Peyer's patch (tissue), 4 donors: ENCODE measurements around the gene ECM1. TPM values are rescaled to one million over a fixed set of nuclear protein-coding genes. Genes with fewer than 3 reads are reported as not detected.

Source experiments
- DNase-seq, 3 donors: peaks; one replicate each; pipeline ENCODE4 v3.0.0-alpha.2; 2017 to 2019
- H3K27ac ChIP-seq, 4 donors: fragments of 200-600 bp; sonication (generic); one replicate each; pipeline ENCODE4 v1.5.1; 2016 to 2019
- H3K27me3 ChIP-seq, 2 donors: fragments of 200-600 bp; sonication (generic); one replicate each; pipeline ENCODE4 v1.5.1; 2019
- H3K36me3 ChIP-seq, 3 donors: fragments of 200-600 bp; sonication (generic); one replicate each; pipeline ENCODE4 v1.5.1; 2016 to 2019
- H3K4me1 ChIP-seq, 4 donors: fragments of 200-600 bp; sonication (generic); one replicate each; pipeline ENCODE4 v1.5.1; 2016 to 2019
- H3K4me3 ChIP-seq, 4 donors: fragments of 200-600 bp; sonication (generic); 1 replicate in 3 of 4; 2 replicates in 1 of 4; pipeline ENCODE4 v1.5.1; 2016 to 2019; ENCODE audit warnings: mild to moderate bottlenecking in 1 of 4
- H3K9me3 ChIP-seq, 4 donors: fragments of 200-600 bp; sonication (generic); one replicate each; pipeline ENCODE4 v1.5.1; 2016 to 2019; ENCODE audit warnings: mild to moderate bottlenecking in 1 of 4
- CTCF ChIP-seq, 6 experiments: fragments of 450-650 bp in 4 of 6; fragments of 200-600 bp in 2 of 6; sonication (generic) in 1 of 6; IDR thresholded peaks; one replicate each; pipeline ENCODE4 v1.5.1; 2017 to 2019; ENCODE audit warnings: antibody characterized with exemption in 6 of 6, mild to moderate bottlenecking in 3 of 6, moderate library complexity in 1 of 6
- POLR2A ChIP-seq, 2 donors: fragments of 450-650 bp; IDR thresholded peaks; one replicate each; pipeline ENCODE4 v1.5.1; 2017; ENCODE audit warnings: antibody characterized with exemption in 2 of 2, mild to moderate bottlenecking in 2 of 2, moderate library complexity in 2 of 2
- total RNA-seq, 4 donors: library from RNA; depleted of rRNA; stranded (reverse); fragments of >200 nt; gene quantifications; one replicate each; pipeline ENCODE4 v1.1.0, GENCODE V29; 2016

ECM1 gene
- total RNA-seq, 4 donors from 2014 or later: 1.4 to 11.6 (median 9.6) TPM

GRCh38 chr1:150546294-150546937 is 38.5 kb downstream of the ECM1 start:
- Histone ChIP-seq H3K36me3 (no peaks in the 10 kb centered on the region), H3K4me3 (no peak overlapping the region), H3K27me3 (no peaks in the 10 kb centered on the region), H3K27ac (no peak overlapping the region), H3K4me1 (peaks cover 0 to 13% (median 6%) of the 10 kb centered on the region in 4 donors), H3K9me3 (no peaks in the 10 kb centered on the region)
- DNase-seq: no peak
- TF ChIP-seq POLR2A (IDR thresholded peaks at IDR 0.05) (no peak), CTCF (IDR thresholded peaks at IDR 0.05) (no peak)

- peak overlapping the region; percentile 45 to 83 (median 76) for H3K27ac ChIP-seq
- TF ChIP-seq POLR2A (IDR thresholded peaks at IDR 0.05) (no peak), CTCF (IDR thresholded peaks at IDR 0.05) (no peak)
- no peak for DNase-seq
- no peaks in the 10 kb centered on the region for H3K36me3 ChIP-seq
- H3K4me3 ChIP-seq: peak overlapping the region; percentile 43 to 69 (median 59)
- no peaks in the 10 kb centered on the region for H3K27me3 ChIP-seq
- peaks cover 0 to 32% (median 10%) of the 10 kb centered on the region in 4 donors for H3K4me1 ChIP-seq
- H3K9me3 ChIP-seq: no peaks in the 10 kb centered on the region
These were observed 40.4 kb downstream of the ECM1 start for GRCh38 chr1:150548324-150548631.

- Histone ChIP-seq H3K4me1 (peaks cover 0 to 28% (median 10%) of the 10 kb centered on the region in 4 donors), H3K9me3 (no peaks in the 10 kb centered on the region)
- peak; percentile 26 to 78 (median 75) for DNase-seq
These were observed 41.0 kb downstream of the ECM1 start, which contains the start of gene ADAMTSL4 for GRCh38 chr1:150548632-150549495. TSS of gene ADAMTSL4 (plus strand) at chr1:150549408. CDS start at chr1:150552289, 2,881 bp downstream.

GRCh38 chr1:150549496-150550221 is 41.8 kb downstream of the ECM1 start:
- Histone ChIP-seq H3K36me3 (no peaks in the 10 kb centered on the region), H3K9me3 (no peaks in the 10 kb centered on the region), H3K4me1 (peaks cover 0 to 28% (median 10%) of the 10 kb centered on the region in 4 donors), H3K4me3 (peak overlapping the region; percentile 43 to 69 (median 59)), H3K27ac (peak overlapping the region; percentile 65 to 83 (median 76)), H3K27me3 (no peaks in the 10 kb centered on the region)
- DNase-seq: peak in 1 of 3 donors; percentile 54
- TF ChIP-seq POLR2A (IDR thresholded peaks at IDR 0.05) (peak in 1 of 2 donors; percentile 11), CTCF (IDR thresholded peaks at IDR 0.05) (no peak)

More at GRCh38 chr1:150548632-150549495, 41.0 kb downstream of the ECM1 start, which contains the start of gene ADAMTSL4:
- TF ChIP-seq POLR2A (IDR thresholded peaks at IDR 0.05): no peak
- peak in 3 of 6 experiments; percentile 24 to 39 (median 30) for TF ChIP-seq CTCF (IDR thresholded peaks at IDR 0.05)
- Histone ChIP-seq H3K36me3 (no peaks in the 10 kb centered on the region), H3K27me3 (no peaks in the 10 kb centered on the region), H3K27ac (peak within 1 kb of the TSS; percentile 69 to 83 (median 76)), H3K4me3 (peak within 1 kb of the TSS; percentile 43 to 69 (median 59))
